Frontal cortex (tissue), 4 donors: ENCODE results near the gene SCUBE3. TPM values are rescaled to one million over a fixed set of nuclear protein-coding genes. Genes with fewer than 3 reads are reported as not detected.

Experiments
- DNase-seq, 2 donors: peaks; one replicate each; pipeline ENCODE4 v3.0.0; 2012; ENCODE audit warnings: low spot score in 2 of 2
- FAIRE-seq: peaks from 2 replicates; lab custom pipeline; 2012; peaks lifted over from hg19 to GRCh38; lab: Jason Lieb, UNC
- total RNA-seq: library from RNA; depleted of rRNA; stranded (reverse); fragments of >200 nt; gene quantifications from one replicate; pipeline ENCODE4 v1.2.3, GENCODE V29; 2014
- donor health status: control.
- donor health status: control.
- donor health status: control.

The SCUBE3 gene
- total RNA-seq, 1 donor from 2014 or later, result 1.6 TPM

DNA sequence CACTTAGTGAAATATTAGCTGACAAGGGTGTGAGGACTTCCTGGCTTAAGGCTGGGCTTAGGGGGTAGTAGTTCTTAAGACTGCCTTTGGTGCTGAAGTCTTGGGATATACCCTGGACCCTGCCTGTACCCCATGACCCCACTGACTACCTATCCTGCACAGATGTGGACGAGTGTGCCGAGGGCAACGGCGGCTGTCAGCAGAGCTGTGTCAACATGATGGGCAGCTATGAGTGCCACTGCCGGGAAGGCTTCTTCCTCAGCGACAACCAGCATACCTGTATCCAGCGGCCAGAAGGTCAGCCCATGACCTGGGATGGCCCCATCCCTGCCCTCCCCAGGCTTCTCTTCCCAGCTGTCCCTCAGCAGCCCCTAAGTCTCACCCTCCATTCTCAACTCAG, 17.8 kb downstream of the SCUBE3 start:
- FAIRE-seq, result no peak

GRCh38 chr6:35234901-35235300, 21.1 kb downstream of the SCUBE3 start:
- DNase-seq (no peak), FAIRE-seq (no peak)

More for the DNA sequence above, 17.8 kb downstream of the SCUBE3 start:
- no peak for DNase-seq

DNA sequence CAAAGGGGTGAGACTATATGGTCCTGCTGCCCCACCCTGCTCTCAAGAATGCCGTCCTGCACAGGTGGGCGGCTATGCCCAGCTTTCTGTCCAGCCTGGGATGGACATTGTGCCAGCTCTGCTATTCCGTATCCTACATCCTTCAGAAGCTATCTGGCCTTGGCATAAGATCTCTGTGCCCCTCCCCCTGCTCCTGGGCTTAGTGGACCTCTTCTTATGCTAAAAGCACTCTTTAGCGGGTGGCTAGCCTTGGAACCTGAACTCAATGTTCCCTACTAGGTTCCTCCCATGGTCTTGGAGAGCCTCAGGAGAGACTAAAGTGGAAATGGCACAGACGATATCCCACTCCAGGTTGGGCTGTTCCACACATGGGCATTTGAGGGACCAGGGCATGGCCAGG, 22.5 kb downstream of the SCUBE3 start:
- DNase-seq, result no peak
- no peak for FAIRE-seq

GRCh38 chr6:35237476-35237875, 23.7 kb downstream of the SCUBE3 start:
- no peak for FAIRE-seq
- no peak for DNase-seq

DNA sequence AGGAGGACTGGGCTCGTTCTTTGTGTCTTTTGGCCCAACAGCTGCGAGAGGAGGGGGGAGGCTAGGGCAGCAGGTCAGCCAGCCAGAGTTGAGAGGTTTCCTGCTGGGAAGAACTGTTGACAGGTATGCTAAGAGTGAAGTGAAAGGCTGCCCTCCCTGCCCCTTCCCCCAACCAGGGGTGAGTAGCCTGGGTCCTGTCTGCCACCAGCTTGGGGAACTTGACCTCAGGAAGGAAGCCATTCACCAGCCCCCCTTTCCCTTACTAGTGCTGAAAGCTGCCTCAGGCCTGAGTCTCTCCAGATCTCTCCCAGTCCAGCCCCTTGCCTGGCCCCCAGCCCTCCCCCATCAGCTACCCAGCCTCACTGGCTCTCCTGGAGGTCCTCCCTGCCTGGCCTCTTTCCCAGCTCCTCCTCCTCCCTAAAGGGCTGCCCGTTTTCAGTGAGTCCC, 25.1 kb downstream of the SCUBE3 start:
- FAIRE-seq (no peak), DNase-seq (no peak)

DNA sequence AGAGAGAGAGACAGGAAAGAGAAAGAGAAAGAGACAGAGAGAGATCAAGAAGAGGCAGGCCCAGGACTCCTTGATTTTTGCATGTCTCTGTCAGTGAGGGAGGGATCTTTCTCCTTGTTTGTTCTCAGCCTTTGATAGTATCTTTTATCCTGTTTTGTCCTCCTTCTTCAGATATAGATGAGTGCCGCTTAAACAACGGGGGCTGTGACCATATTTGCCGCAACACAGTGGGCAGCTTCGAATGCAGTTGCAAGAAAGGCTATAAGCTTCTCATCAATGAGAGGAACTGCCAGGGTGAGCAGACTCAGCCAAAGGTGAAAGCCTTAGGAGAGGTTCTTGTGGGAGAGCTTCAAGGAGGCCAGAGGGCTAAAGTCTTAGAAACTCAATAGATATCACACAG, 25.8 kb downstream of the SCUBE3 start:
- DNase-seq (no peak), FAIRE-seq (no peak)

DNA sequence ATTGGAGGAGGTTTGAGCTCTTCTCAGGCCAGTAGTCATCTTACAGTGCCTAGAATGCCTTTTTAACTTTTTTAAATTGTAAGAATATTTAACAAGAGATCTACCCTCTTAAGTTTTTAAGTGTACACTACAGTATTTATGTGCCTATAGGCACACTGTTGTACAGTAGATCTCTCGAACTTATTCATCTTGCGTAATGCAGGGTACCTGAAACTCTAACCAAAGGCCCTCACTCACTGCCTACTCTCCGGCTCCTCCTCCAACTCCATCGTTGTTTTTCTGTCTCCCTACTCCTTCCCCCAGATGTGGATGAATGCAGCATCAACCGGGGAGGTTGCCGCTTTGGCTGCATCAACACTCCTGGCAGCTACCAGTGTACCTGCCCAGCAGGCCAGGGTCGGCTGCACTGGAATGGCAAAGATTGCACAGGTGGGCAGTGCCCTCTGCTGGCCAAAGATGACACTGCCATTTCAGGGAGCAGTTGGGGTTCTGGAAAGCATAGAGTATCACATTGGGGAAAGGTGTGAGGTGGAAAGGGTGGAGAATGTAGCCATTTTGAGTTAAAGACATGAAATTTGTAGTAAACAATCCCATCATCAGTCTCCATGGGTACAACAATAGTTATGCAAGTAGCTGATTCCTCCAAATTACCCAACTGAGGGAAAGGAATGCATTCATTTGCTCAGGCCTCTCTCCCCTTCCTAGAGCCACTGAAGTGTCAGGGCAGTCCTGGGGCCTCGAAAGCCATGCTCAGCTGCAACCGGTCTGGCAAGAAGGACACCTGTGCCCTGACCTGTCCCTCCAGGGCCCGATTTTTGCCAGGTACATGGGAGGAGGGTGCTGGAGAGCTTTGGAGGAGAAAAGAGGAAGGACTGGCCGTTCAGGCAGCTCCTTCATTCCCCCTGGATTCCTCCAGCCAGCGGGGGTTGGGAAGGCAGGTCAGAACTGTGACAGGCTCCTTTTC, 27.4 kb downstream of the SCUBE3 start:
- FAIRE-seq, result no peak

DNA sequence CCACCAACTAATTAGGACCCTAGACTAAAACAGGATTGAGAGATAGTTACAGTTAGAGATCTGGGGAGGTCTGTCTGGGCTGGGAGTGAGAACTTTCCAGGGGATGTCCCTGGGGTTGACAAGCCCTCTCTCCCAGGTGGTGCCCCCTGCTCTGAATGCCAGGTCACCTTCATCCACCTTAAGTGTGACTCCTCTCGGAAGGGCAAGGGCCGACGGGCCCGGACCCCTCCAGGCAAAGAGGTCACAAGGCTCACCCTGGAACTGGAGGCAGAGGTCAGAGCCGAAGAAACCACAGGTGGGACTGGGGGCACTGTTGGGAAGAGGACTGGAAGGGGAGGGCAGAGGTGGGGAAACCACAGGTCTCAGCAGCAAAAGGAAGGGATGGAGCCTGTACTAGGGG, 28.7 kb downstream of the SCUBE3 start:
- no peak for FAIRE-seq
- no peak for DNase-seq

More for the DNA sequence above, 27.4 kb downstream of the SCUBE3 start:
- peak; percentile 58 to 87 for DNase-seq

- FAIRE-seq (no peak), DNase-seq (no peak)
Observed at GRCh38 chr6:35242906-35243305, 29.1 kb downstream of the SCUBE3 start.

GRCh38 chr6:35243386-35243958, 29.7 kb downstream of the SCUBE3 start:
- FAIRE-seq, result no peak
- no peak for DNase-seq

DNA sequence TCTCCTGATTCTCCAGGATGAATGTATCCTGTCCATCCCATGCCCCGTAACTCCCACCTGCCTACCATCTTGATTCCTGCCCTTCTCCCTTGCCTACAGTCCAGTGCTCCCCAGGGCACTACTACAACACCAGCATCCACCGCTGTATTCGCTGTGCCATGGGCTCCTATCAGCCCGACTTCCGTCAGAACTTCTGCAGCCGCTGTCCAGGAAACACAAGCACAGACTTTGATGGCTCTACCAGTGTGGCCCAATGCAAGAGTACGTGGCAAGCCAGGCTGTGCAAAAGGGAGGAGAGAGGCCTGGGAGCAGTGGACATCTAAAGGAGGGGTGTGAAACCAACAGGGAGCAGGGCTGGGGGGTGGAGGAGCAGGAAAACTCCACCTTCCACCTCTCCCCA, 30.8 kb downstream of the SCUBE3 start:
- FAIRE-seq, result no peak
- no peak for DNase-seq

DNA sequence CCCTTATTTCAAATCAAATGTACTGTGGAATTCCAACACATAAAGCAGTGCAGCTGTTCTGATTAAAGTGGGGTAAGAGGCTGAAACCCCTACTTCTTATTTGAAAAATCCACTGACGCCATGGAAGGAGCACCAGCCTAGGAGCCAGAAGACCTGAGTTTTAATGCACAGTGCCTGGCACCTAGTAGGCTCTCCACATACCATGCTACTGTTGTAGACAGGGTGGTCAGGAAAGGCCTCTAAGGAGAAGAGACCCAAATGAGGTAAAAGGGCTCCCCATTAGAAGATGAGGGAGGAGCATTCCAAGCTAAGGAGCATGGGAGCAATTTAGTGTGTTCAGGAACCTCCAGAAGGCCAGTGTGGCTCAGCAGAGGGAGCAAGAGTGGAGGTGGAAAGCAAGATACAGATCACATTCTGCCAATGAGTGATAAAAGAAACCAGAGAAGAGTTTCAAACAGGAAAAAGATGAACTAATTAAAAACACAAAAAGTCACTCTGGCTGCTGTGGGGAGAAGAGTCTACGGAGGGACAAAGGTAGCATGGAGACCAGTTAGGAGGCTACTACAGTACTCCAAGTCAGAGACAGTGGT, 34.0 kb downstream of the SCUBE3 start:
- no peak for DNase-seq
- FAIRE-seq, result no peak

- DNase-seq, result no peak
- no peak for FAIRE-seq
Observed at GRCh38 chr6:35248300-35248699, 34.5 kb downstream of the SCUBE3 start.

DNA sequence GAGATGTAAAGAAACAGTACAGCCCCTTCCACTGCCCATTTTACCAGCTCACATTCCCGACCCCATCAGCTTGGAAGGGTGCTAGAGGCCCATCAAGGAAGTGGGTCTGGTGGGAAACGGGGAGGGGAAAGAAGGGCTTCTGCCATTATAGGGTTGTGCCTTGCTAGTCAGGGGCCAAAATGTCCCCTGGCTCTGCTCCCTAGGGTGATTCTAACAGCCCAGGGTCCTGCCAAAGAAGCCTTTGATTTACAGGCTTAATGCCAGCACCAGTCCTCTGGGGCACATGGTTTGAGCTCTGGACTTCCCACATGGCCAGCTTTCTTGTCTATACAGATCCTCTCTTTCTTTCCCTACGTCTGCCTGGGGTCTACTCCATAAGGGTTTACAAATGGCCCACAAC, 35.2 kb downstream of the SCUBE3 start:
- no peak for DNase-seq
- FAIRE-seq, result no peak

- no peak for FAIRE-seq
- DNase-seq, result no peak
Observed at GRCh38 chr6:35251949-35252348, 38.2 kb downstream of the SCUBE3 start.

DNA sequence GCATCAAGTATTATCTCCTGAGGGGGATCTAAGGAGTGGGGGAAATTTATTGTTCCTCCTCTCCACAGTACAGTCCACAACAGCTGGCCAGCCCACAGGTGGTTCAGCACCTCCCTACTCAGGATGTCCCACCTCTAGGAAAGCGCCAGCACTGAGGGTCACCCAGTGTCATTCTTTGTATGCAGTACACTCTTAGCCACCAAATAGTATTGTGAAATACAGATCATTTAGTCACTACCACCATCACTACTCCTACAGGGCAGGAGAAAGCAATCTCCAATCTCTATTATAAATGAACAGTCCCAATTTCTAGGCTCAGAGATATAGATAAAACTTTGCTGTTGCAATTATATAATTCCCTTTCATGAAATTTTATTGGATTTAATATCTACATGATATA, 39.5 kb downstream of the SCUBE3 start:
- no peak for DNase-seq
- no peak for FAIRE-seq

GRCh38 chr6:35258336-35258735, 44.6 kb downstream of the SCUBE3 start:
- no peak for DNase-seq
- no peak for FAIRE-seq

GRCh38 chr6:35258858-35259193, 45.1 kb downstream of the SCUBE3 start:
- FAIRE-seq (no peak), DNase-seq (peak in 1 of 2 donors; percentile 44)

DNA sequence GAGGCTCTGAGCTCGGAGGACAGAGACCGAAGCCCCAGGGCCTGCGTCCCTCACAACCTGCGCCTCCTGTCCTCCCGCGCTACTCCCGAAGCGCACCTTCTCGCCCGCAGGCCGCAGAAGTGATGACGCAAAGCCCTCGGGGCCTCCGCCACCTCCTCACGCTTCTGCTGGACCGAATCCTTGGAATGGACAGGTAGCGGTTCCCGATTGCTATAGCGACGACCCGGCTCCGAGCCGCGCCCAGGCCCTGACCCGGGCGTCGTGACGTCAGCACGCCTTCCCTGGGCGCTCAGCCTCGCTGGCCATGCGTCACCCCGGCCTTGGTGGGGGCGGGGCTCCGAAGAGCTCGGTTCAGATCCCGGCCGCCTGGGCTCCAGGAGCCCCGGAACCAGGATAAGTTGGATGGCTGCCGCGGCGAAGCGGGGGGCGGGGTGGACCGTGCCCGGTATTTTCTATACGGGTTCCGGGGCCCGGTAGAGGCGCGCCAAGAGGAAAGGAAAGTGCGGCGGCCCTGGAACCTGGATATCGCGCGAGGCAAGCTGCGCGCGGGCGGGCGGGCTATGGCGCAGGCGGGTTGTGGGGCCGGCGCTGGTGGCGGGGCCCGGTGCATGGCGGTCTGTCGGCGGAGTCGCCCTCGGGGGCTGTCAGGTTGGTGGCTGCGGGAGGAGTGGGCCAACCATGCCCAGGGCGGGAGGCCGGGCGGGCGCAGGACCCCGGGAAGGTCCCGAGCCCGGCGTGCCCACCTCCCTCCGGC, 45.6 kb downstream of the SCUBE3 start, which contains the start of gene ZNF76:
TSS of gene ZNF76 (plus strand) at position 542 of the 754 bp plus-strand sequence. CDS start 21,417 bp downstream, outside the sequence.
- peak; percentile 95 to 98 for DNase-seq
- FAIRE-seq, result no peak

- DNase-seq, result no peak
- FAIRE-seq, result no peak
Observed at GRCh38 chr6:35259948-35260590, 46.3 kb downstream of the SCUBE3 start.
